Effector CD4-positive, alpha-beta T cell (primary cell): ENCODE results near the gene ANKMY2.

Experiments
- DNase-seq: peaks from one replicate; pipeline ENCODE4 v3.0.0-alpha.2; 2020

ANKMY2 gene

DNA sequence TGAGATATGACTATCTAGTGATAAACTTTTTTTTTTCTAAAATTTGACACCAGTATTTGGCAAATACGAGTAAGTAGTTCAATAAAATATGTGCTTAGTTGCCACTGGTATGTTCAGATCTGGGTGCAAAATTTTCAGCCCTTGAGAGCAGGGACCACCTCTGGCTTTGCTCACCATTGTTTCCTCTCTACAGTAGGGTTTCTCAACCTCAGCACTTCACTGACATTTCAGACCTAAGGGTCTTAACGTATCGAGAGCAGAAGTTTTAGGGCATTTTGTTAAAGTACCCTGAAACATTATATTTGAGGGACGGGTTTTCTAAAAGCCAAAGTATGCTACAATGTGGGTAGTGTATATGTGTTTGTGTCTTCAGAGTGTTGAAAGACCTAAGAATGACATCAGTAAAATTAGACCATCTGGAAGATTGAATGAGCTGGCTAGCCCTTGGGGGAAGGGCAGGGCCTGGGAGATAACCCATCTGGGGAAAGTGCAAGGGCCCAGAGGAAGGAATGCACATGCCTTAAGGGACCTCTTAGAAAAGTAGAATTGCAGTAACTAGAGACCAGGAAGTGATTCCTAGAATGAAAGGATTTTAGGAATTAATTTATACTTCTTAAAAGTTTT lies 12.2 kb upstream of the ANKMY2 start:
- DNase-seq = no peak

DNA sequence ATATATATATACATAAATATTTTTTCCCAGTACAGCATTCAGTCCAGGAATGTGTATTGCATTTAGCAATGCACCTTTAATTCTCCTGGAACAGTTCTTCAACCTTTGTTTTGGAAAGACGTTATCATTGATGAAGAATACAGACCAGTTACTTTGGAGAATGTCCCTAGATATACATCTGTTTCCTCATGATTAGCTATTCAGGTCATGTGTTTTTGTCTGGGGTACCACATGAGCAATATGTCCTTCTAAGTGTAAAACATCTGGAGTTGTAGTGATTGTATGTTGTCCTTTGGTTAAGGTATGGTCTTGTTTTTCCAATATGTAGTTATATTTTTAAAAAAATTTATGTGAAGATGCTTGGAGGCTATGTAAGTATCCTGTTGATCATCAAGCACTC lies 10.6 kb upstream of the ANKMY2 start:
- DNase-seq = no peak

DNA sequence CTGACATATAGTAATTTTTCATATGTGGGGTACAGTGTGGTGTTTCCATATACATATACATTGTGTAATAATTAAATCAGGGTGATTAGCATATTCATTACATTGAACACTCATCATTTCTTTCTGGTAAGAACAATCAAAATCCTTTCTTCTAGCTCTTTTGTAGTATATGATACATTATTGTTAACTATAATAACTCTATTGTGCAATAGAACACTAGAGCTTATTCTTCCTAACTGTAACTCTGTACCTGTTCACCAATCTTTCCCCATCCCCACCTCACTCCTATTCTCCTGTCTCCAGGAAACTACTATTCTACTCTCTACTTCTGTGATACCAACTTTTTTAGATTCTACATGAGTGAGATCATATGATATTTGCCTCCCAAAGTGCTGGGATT lies 9.8 kb upstream of the ANKMY2 start:
- no peak for DNase-seq

DNA sequence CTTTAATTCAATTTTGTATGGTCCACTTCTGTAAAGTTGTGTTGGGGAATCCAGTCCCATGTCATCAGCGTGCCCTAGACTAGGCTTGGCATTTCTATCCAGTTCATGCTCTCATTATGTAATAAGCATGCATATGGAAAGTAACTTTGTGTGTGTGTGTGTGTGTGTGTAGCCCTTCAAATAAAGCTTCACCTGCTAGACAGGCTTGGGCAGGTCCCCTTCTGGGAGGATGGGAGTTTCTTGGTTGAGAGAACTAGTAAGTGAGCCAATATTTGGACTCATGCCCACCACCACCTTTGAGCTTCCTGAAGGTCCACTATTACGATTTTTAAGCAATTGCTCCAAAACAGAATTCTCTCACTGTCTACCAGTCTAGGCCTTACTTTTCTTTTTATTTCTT lies 7.3 kb upstream of the ANKMY2 start:
- no peak for DNase-seq

DNA sequence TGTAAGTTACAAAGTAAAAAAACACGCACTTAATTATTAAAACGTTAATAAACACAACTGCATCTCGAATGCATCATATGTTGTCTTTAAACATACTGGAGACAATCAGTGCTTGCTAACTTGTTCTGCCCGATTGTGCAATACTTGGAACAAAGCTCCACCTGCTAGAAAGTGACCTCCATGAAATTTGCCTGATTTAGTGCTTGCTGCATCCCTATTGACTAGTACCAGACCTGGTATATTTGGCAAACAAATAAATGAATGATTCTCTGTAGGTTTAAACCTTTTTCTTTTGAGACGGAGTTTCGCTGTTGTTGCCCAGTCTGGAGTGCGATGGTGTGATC lies 6.7 kb upstream of the ANKMY2 start:
- no peak for DNase-seq

DNA sequence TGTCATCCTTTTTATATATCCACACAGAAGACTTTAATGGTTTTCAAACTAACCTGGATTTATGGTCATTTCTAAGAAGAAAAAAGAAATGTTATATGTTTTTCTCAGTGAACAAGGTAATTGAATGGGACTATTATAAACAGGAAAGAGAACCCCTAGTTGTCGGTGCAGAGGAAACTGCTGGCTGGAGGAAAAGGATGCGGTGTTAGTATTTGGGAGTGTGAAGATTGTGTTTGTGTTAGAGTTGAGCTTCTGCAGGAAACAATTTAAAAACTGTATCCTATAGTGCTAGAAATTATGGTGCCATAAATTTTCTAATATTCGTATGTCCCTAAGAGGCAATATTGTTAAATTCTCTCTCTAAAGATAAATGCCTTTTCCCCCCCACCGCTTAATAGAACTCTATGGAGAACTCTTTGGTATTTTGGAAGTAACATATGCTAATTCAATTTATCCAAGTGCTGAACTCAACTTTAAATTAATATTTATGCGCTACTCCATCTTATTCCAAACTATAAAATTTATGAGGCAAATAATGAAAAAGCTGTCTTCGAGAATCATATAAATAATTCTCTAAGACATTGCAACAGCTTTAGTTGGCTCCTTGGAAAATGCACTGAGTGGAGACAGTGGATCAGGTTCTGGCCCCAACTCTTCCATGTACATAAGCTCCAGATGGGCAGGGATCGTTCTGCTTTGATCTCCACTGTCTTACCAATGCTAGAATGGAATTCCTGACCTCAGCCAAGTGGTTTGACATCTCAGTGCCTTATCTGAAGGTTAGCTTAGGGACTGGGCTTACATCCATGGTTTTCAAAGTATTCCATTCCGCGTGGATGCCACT lies 6.1 kb upstream of the ANKMY2 start:
- DNase-seq = no peak

DNA sequence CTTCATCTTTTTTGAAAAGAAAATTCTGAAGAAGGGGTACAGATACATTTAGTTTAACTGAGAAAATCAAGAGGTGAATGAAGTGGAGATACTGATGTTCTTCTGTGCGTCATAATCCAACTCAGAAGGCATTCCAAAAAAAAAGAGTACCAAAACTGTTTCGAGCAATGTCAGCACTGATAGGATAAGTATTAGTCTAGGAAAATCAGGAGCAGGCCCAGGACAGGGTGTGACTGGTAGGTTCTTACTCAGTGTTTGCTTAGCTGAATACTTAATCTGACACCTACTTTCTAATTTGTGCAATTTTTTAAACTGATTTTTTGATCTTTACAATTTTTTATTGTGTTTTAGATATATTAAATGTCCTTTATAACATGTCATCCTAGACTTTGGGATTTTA lies 4.7 kb upstream of the ANKMY2 start:
- no peak for DNase-seq

DNA sequence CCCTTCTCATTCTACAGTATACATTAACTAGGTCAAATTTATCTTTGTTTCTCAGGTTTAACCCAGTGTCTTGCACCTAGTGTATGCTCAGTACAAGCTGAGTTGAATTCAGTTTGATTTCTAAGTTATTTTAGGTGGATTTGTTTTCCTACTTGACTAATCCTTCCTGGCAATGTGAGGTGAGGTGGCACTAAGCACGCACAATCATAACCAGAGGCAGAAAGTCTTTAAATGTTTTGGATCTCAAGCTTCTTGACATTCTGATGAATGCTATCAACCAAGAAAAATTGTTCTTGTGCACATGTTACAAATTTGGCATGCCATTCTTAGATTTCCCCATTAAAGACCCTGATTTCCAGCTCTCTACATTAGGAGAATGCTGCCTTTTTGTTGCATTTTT lies 3.6 kb upstream of the ANKMY2 start:
- DNase-seq = no peak

DNA sequence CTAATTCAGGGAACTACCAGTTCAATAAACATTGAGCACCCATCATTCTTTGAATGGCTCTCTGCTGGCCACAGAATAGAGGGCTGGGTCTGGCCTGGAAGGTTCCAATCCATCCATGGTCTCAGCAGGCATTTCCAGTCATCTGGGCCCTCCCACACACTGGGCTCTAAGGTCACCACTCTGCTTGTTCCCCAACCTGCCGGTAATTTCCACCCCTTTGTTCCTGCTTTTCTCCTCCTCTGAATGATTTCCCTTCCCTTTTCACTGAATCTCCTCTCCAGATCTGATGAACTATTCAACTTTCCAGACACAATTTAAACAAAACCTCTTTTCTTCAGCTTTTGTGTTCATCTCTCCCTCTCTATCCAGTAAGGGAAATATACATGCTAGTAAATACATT lies 3.0 kb upstream of the ANKMY2 start:
- no peak for DNase-seq

DNA sequence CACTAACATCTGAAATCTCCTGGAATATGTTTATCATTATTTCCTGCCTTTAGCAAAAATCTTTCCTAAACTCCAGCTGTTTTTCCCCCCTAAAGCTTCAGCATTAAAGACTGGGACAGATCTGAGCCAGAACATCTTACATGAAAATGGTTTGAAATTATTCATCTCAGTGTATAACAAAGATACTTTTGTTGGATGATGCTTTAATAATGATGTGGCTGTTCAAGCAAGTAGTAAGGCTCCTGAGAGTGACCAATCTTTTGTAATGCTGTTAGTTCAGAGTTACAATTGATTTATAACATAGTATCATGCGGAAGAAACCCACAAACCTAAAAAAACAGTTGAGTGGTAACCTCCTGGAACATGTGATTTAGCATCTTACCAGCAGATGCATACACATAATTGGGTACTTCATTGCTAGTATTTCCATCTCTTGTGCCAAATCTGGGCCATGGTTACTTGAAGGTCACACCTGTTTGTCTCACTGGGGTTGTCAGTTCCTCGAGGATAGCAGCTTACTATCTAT lies 1.9 kb upstream of the ANKMY2 start:
- DNase-seq = no peak

DNA sequence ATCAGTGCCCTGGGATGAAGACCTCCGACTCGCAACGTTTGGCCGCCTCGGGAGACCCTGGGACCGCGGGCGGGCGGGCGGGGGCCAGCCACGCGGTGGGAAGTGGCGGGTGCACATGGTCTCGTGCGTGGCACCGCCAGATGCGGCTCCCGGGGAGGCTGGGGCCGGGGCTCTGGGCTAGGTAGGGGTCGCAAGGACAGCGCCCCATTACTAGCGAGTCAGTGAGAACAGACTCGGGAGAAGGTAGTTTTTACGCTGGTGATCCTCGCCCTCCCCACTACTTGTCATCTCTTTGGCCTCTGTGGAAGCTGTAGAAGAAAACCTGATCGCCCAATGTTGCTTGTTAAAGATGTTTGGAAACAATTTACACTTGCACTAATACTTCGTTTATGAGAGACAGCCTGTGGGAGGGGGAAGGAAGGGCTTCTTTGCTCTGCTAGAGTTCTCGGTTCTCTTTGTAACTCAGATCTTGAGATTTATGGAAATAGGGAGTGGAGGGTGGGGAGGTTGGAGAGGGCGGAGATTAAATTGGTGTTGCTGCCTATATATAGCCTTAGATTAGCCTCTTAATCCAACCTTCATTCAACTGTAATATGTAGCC lies 1.0 kb upstream of the ANKMY2 start:
- DNase-seq = no peak

DNA sequence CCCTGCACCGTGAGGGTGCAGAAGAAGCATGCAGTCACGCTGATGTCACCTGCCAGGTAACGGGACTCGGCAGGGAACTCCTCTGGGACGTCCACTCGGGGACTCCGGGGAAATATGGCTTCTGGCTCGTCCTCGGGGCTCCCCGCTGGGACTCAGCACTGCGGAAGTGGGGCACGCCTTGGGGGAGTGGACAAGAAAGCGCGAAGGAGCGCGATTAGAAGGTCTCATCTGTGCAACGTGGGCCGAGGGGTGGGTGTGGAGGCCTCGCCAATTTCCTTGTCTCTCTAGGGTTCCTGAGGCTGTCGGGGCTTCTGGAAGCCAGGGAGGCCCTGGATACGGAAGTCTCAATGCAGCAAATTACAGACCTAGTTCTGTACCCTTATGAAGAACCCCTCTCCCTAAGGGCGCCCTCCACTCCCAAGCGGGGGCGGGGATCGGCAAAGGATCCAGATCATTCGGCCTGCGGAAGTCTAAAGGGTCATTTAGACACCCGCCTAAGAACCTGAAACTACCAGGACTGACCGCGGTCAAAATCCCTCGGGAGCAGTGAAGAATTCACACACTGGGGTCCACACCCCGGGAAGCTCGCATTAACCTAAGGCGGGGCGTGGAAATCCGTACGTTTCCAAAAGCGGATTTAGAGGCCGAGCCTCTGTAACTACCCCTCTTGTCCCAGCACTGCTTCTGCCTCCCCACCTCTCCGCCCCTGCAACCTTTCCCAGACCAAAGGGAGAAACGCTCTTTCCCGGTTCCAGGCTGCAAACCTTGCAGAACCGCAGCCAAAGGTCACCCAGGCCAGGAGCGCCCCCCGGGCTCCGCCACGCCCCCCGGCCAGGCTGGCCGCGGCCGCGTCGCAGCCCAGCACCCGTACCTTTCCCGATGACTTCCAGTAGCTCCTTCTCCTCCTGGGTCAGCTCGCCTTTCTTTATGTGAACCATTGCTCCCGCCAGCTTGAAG lies 640 bp downstream of the ANKMY2 start:
- DNase-seq = peak; percentile 53

DNA sequence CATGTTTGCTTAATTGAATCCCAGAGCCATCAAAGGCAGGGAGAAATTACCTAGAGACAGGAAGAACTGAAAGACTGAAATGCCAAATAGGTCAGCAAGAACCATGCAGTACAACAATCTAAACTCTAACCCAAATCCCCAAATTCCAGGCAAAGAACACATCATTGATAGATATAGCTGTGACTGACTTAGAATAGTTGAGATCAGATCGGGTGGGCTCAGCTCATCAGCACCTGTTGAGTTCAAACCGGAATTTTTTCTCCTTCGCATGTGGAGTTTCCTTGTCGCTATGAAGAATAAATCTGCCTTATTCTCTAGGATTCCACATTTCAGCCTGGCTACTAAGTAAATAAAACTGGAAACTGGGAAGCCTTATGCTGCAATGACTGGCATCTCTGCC lies 1.4 kb downstream of the ANKMY2 start:
- DNase-seq = no peak

DNA sequence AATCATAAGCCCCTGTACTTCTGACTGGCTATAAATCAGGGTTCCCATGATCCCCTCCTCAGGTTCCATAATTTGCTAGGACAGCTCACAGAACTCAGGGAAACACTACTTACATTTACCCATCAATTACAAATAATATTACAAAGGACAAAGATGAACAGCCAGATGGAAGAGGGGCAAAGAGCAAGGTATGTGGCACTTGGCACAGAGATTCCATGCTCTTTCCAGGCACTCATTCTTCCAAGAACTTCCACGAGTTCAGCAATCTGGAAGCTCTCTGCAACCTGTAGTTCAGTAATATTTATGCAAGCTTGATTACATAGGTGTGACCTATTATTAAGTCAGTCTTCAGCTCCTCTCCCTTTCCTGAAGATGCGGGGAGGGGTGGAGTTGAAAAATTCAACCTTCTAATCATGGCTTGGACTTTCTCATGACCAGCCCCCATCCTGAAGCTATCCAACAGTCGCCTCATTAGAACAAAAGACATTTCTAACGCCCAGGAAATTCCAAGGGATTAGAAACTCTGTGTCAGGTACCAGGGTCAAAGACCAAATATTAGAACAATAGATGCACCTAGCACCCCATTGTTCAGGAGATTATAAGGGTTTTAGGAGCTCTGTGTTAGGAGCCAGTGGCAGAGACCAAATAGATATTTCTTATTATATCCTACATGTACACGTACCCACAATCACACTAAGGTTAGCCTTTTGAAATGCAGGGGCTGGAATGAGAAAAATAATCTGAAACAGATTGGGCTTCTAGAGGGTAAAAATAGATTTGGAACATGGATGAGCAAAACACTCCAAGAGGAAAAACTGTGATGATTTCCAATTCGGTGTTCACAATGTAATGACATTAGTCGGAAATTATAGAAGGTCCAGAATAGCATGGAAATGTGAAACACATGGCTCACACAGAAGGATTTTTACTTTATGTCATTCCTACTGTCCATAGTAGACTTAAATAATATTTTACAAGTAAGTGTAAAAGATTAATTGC lies 7.0 kb downstream of the ANKMY2 start:
- no peak for DNase-seq

DNA sequence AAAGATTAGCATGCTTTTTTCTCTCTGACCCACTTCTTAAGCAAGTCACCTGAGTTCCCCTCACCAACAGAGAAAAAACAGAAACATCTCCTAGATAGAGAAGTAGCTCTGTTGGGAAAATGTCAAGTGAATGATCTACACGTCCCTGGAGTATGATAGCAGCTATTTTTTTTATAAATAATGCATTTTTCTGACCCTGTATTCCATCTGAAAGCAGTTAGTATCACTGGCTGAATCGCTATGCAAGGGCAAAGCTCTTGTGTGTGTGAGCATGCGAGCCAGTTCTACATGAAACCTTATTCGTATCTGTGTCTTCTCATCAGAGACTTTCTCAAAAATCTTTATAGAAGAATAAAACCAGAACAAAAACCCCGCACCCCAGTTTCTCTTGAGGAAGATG lies 8.2 kb downstream of the ANKMY2 start:
- no peak for DNase-seq

DNA sequence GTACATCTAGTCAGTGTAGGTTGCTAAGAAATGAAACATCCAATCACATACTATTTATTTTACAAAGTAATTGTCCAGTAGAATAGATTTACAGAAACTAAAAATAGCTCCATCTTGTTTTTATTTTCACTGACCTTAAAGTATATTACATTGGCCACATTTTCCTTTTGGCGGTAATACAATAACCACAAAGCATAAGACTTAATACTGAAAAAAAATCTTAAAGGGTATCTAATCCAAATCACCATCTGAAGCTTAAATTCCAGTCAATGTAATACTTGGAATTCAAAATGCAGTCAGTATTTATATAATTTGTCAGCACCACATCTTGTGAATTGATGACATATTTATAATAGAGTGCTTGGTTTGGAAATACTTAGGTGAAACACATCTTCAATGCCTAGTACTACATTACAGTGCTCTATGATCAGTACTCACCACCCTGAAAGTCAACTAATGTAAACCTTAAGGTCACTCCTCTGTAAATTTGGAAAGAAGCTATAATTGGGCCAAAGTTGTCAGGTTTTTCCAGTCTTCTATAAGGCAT lies 8.9 kb downstream of the ANKMY2 start:
- DNase-seq = no peak

DNA sequence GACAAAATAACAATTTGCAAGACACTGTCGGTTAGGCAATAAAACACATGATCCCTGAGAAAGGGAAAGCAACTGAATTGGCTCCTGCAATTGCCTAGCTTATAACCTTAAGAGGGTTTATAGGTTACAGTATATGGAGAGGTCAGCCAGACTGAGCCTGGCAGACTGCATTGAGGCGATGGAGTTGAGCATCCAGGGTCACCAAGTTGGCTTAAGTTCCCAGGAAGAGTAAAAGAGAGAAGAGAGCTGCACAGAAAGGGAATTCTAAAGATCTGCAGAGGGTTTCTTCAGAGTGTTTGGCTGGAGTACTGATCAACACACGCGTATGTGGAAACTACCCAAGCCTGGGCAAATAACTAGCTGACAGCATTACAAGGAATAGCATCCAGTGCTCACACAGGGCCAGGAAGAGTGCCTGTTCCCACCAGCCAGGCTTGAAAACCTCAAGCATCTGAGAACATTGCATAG lies 11.2 kb downstream of the ANKMY2 start:
- no peak for DNase-seq

DNA sequence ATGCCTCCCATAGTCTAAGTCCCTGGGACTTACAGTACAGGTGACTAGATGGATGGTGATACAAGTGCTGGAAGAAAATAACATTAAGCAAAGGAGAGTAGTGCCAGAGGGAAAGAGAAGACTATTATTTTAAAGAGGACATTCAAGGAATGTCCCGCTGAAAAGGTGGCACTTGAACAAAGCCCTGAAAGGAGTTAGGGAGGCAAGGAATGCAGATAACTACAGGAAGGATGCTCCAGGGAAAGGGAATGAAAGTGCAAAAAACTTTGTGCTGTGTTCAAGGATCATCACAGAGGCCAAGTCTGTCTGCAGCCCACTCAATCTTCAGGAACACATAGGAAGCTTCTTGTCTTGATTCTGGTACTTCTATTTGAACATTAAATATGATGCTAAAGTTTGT lies 14.9 kb downstream of the ANKMY2 start:
- DNase-seq = no peak

DNA sequence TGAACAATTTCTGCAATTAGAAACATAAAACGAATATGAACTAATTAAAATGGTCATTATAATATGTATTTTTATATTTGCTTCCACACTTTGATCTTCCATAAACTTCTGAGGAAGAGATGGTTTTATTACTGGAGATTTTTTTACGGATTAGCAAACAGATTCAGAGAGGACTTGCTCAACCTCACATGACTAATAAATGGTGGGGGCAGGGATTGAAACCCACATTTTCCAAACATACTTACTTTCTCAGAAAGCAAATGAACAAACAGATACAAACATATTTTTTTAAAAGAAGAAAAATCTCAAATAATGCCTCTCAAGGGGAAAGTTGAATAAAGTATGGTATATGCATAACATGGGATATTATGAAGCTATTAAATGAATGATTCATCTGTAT lies 18.3 kb downstream of the ANKMY2 start:
- no peak for DNase-seq

DNA sequence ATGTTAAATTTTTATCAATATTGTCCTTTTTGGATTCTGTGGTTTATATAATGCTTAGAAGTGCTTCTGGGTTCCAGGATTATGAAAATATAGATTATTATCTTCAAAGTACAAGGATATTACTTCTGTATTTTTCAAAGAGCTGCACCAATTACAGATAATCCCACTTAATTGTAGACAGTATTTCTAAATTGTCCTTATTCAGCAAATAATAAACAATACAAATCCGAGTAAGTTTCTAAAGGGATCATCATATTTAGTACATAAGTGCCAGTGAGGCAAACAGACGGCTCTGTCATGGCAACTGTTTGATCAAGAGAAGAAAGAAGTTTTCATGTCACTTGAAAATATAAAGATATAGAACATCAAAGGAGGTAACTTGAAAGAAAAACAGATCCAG lies 19.2 kb downstream of the ANKMY2 start:
- DNase-seq = no peak

DNA sequence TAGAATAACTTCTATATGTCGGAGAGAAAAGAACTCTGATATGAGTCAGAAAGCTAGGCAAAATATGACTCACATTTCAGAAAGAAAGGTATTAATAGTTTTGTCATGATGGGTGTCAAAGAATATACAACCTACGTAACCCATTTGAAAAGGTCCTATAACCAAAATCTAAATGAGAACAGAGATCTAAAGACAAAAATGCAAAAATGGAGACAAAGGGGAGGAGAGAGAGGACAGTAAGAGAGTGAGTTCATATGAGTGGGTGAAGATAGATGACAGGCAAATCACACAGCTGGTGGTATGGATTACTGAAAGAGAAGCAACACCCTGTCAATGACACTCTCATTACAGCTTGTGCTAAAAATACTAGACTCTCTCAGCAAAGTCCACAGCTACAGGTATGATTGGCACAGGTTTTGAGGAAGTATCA lies 25.6 kb downstream of the ANKMY2 start:
- DNase-seq = no peak
